Fibroblast of skin of abdomen (primary cell): ENCODE data around the gene EHD4.

Experiments used
- DNase-seq: peaks from one replicate; pipeline ENCODE4 v3.0.0-alpha.2; 2013

EHD4 gene

GRCh38 chr15:41915255-41915994 lies 56.9 kb downstream of the EHD4 start:
- no peak for DNase-seq

GRCh38 chr15:41914411-41914810 lies 57.9 kb downstream of the EHD4 start:
- no peak for DNase-seq

GRCh38 chr15:41913256-41913655 lies 59.1 kb downstream of the EHD4 start:
- DNase-seq = no peak

- DNase-seq = no peak
These were observed 60.5 kb downstream of the EHD4 start for GRCh38 chr15:41911691-41912345.

DNA sequence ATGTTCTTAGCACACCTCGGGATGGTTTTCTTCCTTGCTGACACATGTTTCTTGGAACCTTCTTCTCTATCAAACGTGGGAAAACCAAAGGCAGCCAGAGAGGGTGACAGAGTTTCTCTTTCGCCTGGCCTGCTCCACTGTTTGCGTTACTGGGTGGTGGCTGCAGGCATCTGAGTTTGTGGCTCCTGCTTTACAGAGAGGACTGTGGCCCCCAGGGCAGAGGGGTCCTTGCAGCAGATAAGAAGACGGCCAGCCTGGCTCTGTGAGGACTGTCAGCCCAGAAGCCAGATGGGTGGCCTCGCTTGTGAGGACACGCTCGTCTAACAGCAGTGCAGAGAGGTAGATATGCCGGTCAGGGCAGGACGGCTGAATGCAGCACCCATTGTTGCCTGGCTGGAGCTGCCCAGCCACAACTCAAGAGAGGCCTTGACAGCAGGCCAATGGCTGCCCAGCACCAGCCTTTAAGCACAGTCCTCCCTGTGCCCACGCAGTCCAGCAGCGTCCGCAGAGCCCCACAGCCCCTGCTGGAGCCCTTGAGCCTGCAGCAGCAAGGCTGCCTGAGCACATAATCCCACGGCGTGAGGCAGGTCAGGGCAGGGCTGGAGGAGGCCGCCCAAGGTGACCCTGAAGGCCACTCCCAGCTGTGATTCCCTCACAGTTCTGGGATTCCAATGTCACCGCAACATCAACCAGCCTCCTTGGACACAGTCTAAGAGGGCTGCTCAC lies 63.5 kb downstream of the EHD4 start:
- DNase-seq = no peak

GRCh38 chr15:41907141-41907540 lies 65.2 kb downstream of the EHD4 start:
- no peak for DNase-seq

GRCh38 chr15:41906608-41907007 lies 65.7 kb downstream of the EHD4 start:
- DNase-seq = no peak

DNA sequence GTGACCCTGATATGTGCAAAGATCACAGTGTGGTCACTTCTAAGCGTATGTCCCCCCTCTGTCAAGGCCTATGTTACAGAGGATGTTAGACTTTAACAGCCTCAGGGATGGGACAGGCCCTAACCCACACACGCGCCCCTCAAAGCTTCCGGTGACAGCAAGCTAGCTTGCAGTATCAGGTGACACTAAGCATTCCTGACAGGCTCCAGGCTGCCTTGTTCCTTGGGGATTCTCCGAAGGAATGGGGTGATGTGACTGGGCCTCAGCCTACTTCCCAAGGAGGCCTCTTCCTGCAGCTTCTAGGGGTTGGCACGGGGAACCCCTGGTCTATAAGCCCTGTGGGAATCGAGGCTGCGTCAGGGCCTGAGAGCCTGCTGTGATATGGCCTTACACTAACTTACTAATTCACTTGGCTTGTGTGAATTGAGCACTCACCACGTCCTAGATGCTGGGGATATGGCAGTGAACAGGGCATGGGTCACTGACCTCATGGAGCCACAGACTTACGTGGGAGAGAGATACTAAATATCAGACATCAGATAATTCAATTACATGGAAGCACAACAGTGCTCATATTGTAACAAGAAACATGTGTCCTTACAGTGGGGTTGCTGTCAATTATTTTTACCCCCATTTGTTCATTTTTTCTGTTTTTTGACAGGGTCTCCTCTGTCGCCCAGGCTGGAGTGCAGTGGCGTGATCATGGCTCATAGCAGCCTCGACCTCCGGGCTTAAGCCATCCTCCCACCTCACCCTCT lies 67.1 kb downstream of the EHD4 start:
- no peak for DNase-seq

GRCh38 chr15:41904541-41905005 lies 67.8 kb downstream of the EHD4 start:
- DNase-seq = peak; percentile 61

- no peak for DNase-seq
These were observed 68.6 kb downstream of the EHD4 start for GRCh38 chr15:41903782-41904181.

DNA sequence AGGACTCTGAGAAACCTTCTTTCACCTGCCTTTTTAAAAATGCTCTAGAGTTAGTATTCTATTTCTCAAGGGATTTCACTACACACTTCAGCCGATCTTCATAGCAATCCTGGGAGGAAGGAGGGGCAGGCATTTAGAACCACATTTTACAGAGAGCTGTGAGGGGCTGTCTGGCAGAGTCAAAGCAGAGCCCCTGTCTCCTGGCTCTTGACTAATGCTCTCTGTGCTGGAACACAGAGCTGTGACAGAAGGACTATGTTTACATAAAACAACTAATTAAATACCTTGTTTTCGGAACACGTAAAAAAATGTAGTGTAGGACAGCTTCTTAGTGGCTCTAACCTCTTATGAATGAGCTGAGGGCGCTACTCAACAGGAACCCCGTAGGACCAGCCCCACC lies 70.9 kb downstream of the EHD4 start:
- no peak for DNase-seq

DNA sequence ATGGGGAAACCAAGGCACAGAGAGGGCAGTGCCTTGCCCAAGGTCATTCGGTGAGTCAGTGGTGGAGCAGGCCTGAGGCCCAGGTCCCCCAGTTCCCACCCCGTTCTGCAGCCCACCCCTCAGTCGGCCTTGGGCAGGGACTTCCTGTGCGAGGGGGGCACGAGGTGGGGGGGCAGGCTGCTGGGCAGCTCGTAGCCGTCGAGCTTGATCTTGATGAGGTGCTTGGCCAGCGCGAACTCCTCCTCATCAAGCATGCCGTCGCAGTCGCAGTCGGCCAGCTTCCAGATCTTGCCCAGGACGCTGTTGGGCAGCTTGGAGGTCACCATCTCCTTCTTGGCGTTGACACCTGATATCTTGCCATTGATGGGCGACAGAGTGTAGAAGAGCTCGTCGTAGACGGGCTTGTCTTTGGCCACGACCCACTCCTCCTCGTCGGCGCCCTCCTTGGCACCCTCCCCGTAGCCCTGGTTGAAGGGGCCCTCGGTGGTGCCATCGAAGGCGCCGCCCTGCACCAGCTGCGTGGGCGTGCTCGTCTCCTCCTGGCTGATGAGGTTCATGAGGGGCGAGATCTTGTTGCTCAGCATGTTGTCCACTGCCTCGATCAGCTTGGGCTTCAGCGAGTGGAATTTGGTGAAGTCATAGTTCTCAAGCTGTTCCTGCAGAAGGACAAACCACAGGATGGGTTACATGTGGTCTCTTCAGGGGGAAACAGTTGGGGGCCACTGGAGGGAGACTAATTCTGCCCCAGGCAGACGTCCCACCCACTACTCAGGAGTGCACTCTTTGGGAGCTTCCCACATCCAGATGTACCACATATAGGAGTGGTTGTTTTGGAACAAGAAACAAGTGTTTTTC lies 71.6 kb downstream of the EHD4 start:
- DNase-seq = no peak

- no peak for DNase-seq
These were observed 72.4 kb downstream of the EHD4 start for GRCh38 chr15:41899854-41900442.

DNA sequence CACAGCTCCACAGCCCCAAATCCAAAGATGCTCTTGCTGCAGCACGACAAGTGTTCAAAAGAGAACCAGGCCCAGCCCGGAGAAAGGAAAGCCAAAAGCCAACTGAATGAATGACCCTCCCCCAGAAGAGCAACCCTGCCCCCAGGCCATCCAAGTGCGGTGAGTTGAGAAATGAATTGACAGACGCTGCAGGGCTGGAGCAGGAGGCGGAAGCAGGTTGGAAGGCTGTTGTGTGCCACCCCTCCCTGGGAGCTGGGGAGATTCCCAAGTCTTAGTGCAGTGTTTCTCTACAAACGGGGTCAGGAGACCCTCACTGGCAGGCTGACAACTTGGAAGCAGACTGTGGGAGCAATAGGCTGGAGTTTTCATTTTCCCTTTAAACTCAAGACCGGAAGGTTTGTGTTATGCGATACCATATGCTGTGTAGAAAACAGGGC lies 75.0 kb downstream of the EHD4 start:
- no peak for DNase-seq

DNA sequence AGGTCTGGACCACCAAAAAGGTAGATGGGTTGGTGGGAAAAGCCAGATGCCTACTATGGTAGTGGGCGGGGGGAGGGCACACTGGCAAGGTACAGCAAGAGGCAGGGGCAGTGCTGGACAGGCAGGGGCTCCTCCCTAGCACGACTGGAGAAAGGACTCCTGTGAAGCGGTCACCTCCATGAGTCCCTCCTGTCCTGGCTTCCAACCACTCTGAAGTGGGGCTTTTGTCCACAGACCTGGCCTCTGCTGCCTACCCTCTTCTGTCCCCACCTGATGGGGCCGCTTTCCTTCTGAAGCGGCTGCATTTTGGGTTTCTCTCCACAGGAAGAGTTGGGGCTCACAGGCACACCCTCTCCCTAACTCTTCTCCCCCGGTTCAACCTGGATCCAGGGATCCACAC lies 75.8 kb downstream of the EHD4 start:
- DNase-seq = no peak

DNA sequence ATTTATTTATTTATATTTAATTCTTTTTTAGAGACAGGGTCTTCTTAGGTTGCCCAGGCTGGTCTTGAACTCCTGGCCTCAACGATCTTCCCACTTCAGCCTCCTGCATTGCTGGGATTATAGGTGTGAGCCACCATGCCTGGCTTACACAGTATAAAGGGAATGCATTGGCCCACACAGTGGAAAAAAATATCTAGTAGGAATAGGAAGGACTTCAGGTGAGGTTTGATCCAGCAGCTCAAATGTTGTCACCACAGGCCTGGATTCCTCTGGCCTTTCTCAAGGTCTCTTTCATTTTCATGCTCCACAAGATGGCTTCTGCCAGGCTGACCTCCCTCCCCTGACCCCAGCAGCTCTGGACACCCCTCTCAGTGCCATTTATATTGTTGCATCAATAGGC lies 76.4 kb downstream of the EHD4 start:
- no peak for DNase-seq

GRCh38 chr15:41895491-41895890 lies 76.9 kb downstream of the EHD4 start:
- no peak for DNase-seq

- DNase-seq = peak; percentile 82
These were observed 77.4 kb downstream of the EHD4 start for GRCh38 chr15:41894791-41895463.

- no peak for DNase-seq
These were observed 78.0 kb downstream of the EHD4 start for GRCh38 chr15:41894251-41894790.
